ENCODE data around the gene SNX13. TPM values are rescaled to one million over a fixed set of nuclear protein-coding genes. Genes with fewer than 3 reads are reported as not detected.

The SNX13 gene
- total and polyA plus RNA-seq, 2 experiments from 2014 or later: 17.4 to 57.6 TPM

DNA sequence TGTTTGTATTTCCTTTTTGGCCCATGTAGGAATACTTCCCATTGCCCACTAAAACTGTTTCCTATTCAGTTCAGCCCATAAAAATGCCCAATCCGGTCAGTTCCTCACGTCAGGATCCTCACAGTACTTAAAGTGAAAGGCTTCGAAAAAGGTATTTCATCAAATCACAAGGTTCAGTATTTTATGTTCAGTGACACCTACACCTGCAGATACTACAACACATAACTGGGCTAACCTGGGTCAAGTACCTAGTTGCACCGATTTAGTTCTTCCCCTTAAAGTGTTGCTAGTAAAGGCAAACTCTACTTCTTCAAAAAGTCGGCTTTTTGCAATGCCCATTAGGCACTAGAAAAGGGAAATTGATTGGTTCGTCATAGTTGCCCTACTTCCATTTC, 1.1 kb downstream of the SNX13 start:
- Histone ChIP-seq H2AFZ (peak overlapping the region; percentile 89), H3K4me3 (peak overlapping the region; percentile 82), H3K27me3 (no peaks in the 10 kb centered on the region), H3K27ac (peak overlapping the region; percentile 99), H3K4me1 (ENCODE audit: insufficient read depth) (peaks cover 15% of the 10 kb centered on the region), H4K20me1 (ENCODE audit: insufficient read depth, poor library complexity, severe bottlenecking) (peaks cover 19% of the 10 kb centered on the region), H3K4me2 (peak overlapping the region; percentile 86), H3K36me3 (replicated peaks; ENCODE audit: insufficient read depth, low read depth) (no peaks in the 10 kb centered on the region), H3K9me3 (ENCODE audit: low read depth) (no peaks in the 10 kb centered on the region), H3K79me2 (peaks cover 60% of the 10 kb centered on the region), H3K9me2 (replicated peaks; ENCODE audit: insufficient read depth) (no peaks in the 10 kb centered on the region)
- no peak for TF ChIP-seq EZH2 (IDR thresholded peaks at IDR 0.05; ENCODE audit: borderline replicate concordance)
- no peak for TF ChIP-seq CTCF (IDR thresholded peaks at IDR 0.05; ENCODE audit: poor library complexity)
- no peak for TF ChIP-seq EZH2phosphoT487 (IDR thresholded peaks at IDR 0.05; ENCODE audit: low read depth, severe bottlenecking, unreplicated experiment)
- peak; percentile 11 for DNase-seq (ENCODE audit: low spot score)
- WGBS (ENCODE audit: low lambda C conversion rate, missing lambda C conversion rate): 14% methylated on average over 6 of the region's 6 CpGs

DNA sequence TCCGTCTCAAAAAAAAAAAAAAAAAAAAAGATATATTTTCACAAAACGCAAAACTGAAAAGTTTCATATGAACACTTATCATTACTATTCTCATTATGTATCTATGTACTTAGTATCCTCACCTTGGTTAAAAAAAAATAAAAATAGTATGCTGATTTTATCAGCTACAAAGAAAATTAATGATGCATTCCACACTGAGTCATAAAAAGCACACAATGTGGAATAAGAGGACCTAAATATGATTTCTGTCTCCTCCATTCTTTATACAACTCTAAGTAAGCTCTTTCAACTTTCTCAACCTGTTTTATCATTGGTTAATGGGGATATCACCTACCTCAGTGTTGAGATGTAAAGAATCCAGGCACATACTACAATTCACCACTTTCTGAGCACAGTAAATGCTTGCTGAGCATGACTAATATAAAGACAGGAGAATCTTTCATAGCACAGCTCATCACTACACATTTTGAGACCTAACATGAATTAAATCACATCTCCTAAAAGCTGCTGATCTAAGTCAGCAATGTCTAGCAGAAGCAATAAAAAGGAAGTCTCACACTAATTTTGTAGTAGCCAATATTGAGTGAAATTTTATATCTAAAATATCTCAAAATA, 2.7 kb downstream of the SNX13 start:
- WGBS (ENCODE audit: low lambda C conversion rate, missing lambda C conversion rate): 98% methylated on average over 2 of the region's 2 CpGs
- H3K27me3 ChIP-seq: no peaks in the 10 kb centered on the region
- peak overlapping the region; percentile 82 for H3K4me3 ChIP-seq
- H3K79me2 ChIP-seq: peaks cover 76% of the 10 kb centered on the region
- H3K4me1 ChIP-seq (ENCODE audit: insufficient read depth): peaks cover 15% of the 10 kb centered on the region
- peak overlapping the region; percentile 99 for H3K27ac ChIP-seq
- H4K20me1 ChIP-seq (ENCODE audit: insufficient read depth, poor library complexity, severe bottlenecking): peaks cover 26% of the 10 kb centered on the region
- no peak for TF ChIP-seq EZH2phosphoT487 (IDR thresholded peaks at IDR 0.05; ENCODE audit: low read depth, severe bottlenecking, unreplicated experiment)
- TF ChIP-seq CTCF (IDR thresholded peaks at IDR 0.05; ENCODE audit: poor library complexity): no peak
- TF ChIP-seq EZH2 (IDR thresholded peaks at IDR 0.05; ENCODE audit: borderline replicate concordance): no peak
- H3K9me3 ChIP-seq (ENCODE audit: low read depth): no peaks in the 10 kb centered on the region
- no peak overlapping the region for H2AFZ ChIP-seq
- no peaks in the 10 kb centered on the region for H3K9me2 ChIP-seq (replicated peaks; ENCODE audit: insufficient read depth)
- no peaks in the 10 kb centered on the region for H3K36me3 ChIP-seq (replicated peaks; ENCODE audit: insufficient read depth, low read depth)
- peak overlapping the region; percentile 86 for H3K4me2 ChIP-seq
- DNase-seq (ENCODE audit: low spot score): no peak

DNA sequence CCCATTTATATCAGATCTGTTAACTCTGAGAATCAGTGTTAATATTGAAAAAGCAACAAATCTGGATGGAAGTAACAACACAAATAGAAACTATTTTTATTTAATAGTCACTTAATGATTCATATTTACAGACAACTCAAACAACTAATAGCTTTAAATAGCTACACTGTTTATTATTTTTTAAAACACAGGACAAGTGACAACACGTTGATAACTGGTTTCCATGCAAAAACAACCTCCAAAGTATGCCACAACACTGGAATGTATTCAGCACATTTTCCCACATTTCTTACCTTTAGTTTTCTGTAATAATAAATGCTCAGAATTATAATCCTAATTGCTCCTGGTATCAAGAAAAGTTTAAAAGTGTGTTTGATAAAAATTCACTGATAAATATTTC, 4.0 kb downstream of the SNX13 start:
- no peak for DNase-seq (ENCODE audit: low spot score)
- Histone ChIP-seq H3K9me3 (ENCODE audit: low read depth) (no peaks in the 10 kb centered on the region), H3K36me3 (replicated peaks; ENCODE audit: insufficient read depth, low read depth) (no peaks in the 10 kb centered on the region), H3K4me1 (ENCODE audit: insufficient read depth) (peaks cover 15% of the 10 kb centered on the region), H3K4me2 (no peak overlapping the region), H3K4me3 (no peak overlapping the region), H4K20me1 (ENCODE audit: insufficient read depth, poor library complexity, severe bottlenecking) (peaks cover 39% of the 10 kb centered on the region), H3K79me2 (peaks cover 87% of the 10 kb centered on the region), H3K27ac (no peak overlapping the region), H2AFZ (no peak overlapping the region), H3K9me2 (replicated peaks; ENCODE audit: insufficient read depth) (no peaks in the 10 kb centered on the region), H3K27me3 (no peaks in the 10 kb centered on the region)
- 89% methylated on average over 1 of the region's 1 CpG for WGBS (ENCODE audit: low lambda C conversion rate, missing lambda C conversion rate)
- TF ChIP-seq EZH2 (IDR thresholded peaks at IDR 0.05; ENCODE audit: borderline replicate concordance) (no peak), CTCF (IDR thresholded peaks at IDR 0.05; ENCODE audit: poor library complexity) (no peak), EZH2phosphoT487 (IDR thresholded peaks at IDR 0.05; ENCODE audit: low read depth, severe bottlenecking, unreplicated experiment) (no peak)

Measured in hepatocyte (in vitro differentiated cells).